Measurements from ENCODE around the gene SLC25A21.
"Not testable (repeated sequence)": the region's sequence is repeated elsewhere in the genome, so short reads cannot be mapped to it uniquely, and the experiment has no call there.

Gene SLC25A21

DNA sequence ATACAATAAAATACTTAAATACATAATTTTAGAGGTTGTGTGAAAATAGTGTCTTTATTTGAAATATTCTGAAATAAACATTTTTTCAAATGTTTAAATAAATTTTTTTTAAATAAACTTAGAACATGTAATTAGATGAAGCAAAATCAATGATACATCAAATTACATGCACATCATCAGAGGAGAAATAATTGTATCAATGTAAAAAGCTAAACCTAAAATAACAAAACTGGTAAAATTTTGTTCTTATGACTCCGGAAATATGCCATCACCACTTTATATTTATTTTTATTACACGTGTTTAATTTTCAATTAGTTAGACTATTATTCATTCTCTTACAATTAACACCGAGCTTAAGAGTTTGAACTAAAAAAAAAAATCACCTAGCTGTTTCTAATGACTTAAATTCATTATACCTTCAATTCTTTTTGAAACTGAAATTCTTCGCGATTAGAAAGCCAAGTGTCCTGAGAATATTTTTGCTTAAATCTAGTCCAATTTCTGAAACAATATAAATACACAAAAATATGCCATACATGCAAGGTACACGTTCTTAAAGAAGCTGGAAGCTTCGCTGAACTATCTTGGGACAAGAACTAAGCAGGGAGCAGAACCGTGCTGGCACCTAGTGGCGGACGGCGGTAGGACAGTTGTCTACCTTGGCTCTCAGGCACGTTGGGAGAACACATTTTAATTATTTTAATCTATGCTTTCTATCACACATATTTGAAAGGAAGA, 230.5 kb downstream of the SLC25A21 start:
- peak; percentile 14 for DNase-seq (ENCODE audit: low read depth)

GRCh38 chr14:36940476-36940875, 231.9 kb downstream of the SLC25A21 start:
- DNase-seq (ENCODE audit: low read depth), result no peak

DNA sequence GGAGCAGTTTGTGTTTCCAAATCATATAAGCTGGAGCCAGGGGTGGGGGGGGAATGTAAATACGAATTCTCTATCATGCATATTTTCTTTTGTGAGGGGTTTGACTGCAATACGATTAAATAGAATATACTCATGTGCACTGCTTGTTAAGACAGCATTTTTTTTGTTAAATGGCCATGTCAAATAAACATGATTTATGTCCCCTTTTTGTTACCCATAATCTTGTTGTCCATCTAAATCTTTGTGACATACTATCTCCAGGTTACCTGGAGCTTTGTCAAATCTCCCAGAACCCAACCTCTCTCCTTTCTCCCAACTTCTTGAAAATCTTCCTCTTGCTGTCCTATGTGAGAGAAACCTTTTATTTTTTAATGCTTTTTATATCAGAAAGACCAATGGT, 233.1 kb downstream of the SLC25A21 start:
- DNase-seq (ENCODE audit: low read depth), result no peak

GRCh38 chr14:36938678-36939077, 233.7 kb downstream of the SLC25A21 start:
- no peak for DNase-seq (ENCODE audit: low read depth)

DNA sequence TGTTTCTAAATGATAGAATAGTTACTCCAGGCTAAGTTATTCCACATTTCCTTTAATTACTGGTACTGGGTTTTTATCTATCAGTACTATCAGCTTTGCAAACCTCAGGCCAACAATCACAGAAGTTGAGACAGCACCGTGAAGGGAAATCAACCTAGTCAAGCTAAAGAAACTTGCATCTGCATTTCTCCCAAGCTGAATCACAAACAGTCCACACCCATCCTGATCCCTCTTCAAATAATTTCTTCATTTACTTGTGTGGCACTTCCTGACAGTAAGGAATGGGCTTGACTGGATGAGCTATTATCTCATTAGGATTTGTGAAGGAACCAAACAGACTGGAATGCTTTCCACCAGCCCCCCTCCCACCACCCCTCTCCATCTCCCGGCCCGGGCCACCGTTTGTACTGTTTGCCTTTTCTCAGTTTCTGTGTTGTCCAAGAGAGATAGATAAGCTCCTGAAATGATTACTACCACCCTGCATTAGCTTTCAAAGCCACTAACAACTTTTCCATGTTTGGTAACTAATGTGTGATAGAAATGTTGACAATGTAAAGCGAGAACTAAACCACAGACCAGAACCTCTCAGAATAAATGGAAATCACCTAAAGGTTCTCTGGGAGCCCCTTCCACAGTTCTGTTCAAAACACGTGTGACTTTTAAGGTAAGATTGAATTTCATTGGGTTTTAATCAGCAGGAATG, 236.3 kb downstream of the SLC25A21 start:
- DNase-seq (ENCODE audit: low read depth), result no peak

DNA sequence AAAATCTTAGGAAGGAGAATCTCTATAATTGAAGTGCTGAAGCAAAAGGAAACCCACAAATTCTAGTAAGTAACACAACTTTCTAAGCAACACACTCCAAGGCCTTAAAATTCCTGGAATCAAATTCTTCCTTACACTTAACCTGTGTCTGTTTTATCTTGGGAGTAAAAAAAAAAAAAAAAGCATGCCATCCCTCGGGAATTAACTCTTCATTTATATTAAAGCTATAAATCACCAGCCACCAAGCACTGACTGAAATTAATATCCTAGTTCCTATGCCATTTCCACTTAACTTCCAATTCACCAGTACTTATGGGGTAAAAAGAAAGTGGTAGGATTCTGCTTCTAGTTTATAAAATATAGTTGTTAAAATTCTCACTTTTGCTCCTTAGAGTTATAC, 238.1 kb downstream of the SLC25A21 start:
- no peak for DNase-seq (ENCODE audit: low read depth)

DNA sequence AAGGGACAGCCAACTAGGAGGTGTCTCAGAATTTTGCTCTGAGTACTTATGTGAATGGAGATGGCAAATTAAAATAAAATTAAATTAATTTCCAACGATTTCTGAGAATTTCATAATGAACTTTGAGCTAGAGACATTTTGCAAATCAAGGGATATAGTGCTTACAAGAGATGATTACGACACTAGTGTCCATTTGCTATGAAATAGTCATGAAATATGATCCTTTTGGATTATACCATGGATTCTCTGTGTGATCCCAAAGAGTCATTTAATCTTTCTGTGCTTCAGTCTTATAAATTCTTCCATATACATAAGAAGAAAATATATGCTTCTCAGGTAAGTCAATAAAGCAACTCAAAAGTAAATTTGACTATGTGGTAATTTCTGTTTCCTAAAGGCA, 240.6 kb downstream of the SLC25A21 start:
- no peak for DNase-seq (ENCODE audit: low read depth)

DNA sequence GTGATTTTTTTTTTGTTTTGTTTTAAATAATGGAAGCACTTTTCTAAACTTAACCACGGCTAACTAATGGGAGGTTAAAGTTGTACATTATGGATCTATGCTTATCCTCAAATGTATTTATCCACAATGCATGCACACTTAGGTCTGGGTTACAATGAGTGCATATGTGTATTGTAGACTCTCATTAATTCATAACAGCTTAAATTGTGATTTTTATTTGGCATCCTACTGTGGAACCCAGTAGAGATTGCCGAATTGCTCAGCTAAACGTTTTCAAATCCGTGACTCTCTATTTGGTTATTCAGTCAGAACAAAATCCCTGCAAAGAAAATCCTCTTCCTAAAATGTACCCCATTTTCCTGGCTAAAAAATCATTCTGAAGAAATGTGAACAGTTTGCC, 244.0 kb downstream of the SLC25A21 start:
- no peak for DNase-seq (ENCODE audit: low read depth)

- DNase-seq (ENCODE audit: low read depth), result no peak
Observed at GRCh38 chr14:36925094-36925493, 247.3 kb downstream of the SLC25A21 start.

DNA sequence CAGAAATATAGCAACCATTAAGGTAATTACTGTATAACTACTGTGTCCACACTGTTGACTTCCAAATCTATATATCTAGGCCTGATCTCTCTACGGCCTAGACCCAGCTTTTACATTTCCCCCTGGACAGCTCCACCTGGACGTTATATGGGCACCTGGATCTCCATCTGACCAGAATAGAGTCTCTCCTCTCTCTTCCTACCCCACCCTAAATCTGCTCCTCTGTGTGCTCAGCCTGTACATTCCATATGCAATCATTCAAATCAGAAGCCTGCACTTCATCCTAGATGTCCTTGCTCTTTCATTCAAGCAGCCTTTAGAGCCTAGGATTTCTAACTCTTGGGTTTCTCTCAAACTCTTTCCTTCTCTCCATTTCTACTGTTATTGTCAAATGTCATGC, 255.7 kb downstream of the SLC25A21 start:
- no peak for DNase-seq (ENCODE audit: low read depth)

GRCh38 chr14:36915081-36915480, 257.3 kb downstream of the SLC25A21 start:
- DNase-seq (ENCODE audit: low read depth), result no peak

DNA sequence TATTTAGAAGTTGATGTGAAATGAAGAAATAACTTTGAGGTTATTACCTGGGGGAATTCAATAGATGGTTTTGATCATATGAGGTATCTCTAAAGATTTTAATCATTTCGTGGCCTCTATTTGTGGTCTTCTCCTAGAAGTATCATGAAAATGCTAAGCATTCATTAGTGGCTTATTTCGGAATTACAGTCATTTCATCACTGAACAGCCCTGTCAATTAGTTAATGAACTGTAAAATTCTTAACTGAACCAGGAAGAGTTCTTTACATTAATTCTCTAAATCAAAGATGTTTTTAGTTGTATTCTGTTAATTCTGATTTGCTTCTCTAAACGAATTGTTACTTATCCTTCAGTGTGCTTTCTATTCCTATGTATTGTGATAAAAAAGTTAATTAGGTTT, 261.8 kb downstream of the SLC25A21 start:
- DNase-seq (ENCODE audit: low read depth), result no peak

- DNase-seq (ENCODE audit: low read depth), result no peak
Observed at GRCh38 chr14:36905272-36905888, 267.0 kb downstream of the SLC25A21 start.

DNA sequence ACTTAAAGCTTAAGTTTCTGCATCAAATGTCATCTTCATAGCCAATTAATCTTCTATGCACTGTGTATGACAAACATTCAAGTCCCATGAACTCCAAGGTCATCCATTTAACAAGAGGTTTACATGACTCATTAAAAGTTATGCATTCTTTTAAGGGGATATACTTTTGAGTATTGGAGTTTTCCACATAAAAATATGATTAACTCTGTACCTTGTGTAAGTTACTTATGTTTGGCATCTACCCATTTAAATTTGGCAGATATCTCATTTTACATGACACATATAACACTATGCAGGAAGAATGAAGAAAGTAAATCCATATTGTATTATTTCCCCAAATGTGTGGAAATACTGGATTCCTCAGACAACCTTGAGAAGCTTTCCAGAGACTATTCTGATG, 270.5 kb downstream of the SLC25A21 start:
- no peak for DNase-seq (ENCODE audit: low read depth)

GRCh38 chr14:36900846-36901245, 271.6 kb downstream of the SLC25A21 start:
- DNase-seq (ENCODE audit: low read depth), result no peak

- not testable (repeated sequence) for DNase-seq (ENCODE audit: low read depth)
Observed at GRCh38 chr14:36896300-36896699, 276.1 kb downstream of the SLC25A21 start.

DNA sequence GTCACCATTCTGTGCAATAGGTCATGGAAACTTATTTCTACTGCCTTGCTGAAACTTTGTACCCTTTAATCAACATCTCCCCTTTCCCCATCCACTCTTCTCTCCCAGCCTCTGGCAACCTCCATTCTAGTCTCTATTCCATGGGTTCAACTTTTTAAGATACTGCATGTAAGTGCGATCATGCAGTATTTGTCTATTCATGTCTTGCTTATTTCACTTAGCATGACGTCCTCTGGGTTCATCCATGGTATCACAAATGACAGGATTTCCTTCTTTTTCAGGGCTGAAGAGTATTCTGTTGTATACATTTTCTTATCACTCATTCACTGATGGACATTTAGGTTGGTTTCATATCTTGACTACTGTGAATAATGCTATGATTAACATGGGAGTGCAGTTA, 288.4 kb downstream of the SLC25A21 start:
- no peak for DNase-seq (ENCODE audit: low read depth)

DNA sequence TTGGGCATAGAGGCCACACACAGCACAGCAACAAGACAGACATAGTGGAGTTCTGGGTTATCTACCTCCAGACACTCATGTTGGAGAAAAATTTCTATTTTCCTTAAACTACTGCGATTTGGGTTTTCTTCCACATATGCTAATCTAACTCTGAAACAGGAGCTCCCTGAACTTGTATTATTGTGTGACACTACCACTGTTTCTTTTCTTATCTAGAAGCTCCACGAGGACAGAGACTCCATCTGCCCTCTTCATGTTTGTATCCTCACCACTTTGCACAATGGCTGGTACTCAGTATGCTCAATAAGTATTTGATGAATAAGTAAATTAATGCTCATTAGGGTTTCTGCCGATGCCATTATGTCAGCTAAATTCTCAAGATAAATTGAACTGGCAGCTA, 292.1 kb downstream of the SLC25A21 start:
- no peak for DNase-seq (ENCODE audit: low read depth)

- DNase-seq (ENCODE audit: low read depth), result no peak
Observed at GRCh38 chr14:36879558-36879957, 292.8 kb downstream of the SLC25A21 start.

- DNase-seq (ENCODE audit: low read depth), result no peak
Observed at GRCh38 chr14:36874396-36875138, 297.8 kb downstream of the SLC25A21 start.

- DNase-seq (ENCODE audit: low read depth), result no peak
Observed at GRCh38 chr14:36870776-36871175, 301.6 kb downstream of the SLC25A21 start.

DNA sequence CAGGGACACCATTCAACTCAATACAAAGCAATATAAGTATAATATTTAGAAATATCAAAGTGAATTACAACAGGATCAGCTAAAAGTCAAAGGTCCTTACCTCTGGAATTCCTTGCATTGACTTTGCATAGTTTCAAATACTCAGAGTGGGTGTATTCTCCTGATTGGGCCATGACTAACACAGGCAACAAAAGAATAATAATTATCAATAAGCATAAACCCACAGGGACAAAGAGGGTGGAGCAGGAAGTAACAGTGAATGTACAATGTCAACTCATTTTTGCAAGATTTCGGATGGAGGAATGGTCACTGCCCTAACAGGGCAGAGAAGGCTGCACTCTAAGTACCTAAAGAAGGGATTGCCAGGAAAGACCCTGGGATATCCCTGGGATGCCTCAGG, 303.3 kb downstream of the SLC25A21 start:
- no peak for DNase-seq (ENCODE audit: low read depth)

DNA sequence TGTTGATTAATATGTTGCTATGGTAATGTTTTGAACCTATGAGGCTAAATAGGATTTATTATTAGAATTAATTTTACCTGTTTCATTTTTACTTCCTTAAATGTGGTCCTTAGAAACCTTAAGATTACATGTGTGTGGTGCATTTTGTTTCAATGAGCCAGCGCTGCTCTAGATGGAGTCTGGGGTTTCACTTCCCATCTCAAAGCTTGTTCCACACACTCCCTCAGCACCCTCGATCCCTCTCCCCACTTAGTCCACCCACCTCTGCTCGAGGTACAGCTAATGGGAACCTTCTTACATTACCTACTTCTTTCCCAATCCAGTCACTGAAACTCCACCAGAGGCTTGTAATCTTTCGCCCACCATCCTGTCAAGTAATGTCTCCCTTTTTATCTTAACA, 305.5 kb downstream of the SLC25A21 start:
- DNase-seq (ENCODE audit: low read depth), result no peak

All from stimulated activated CD8-positive, alpha-beta memory T cell treated with anti-CD3 and anti-CD28 coated beads, Interleukin-15, amount 100 ng/mL, for 1 hour (primary cell).